Measurements from ENCODE around the gene GFAP.

GRCh38 chr17:44919411-44919810 is 4.1 kb upstream of the GFAP start:
- TF ChIP-seq CTCF (IDR thresholded peaks at IDR 0.05) (no peak), POLR2A (IDR thresholded peaks at IDR 0.05) (no peak)
